ENCODE measurements around the gene SP100.
"Not testable (repeated sequence)": the region's sequence is repeated elsewhere in the genome, so short reads cannot be mapped to it uniquely, and the experiment has no call there.

Gene SP100

GRCh38 chr2:230416061-230416721, at the start of gene SP100:
SP100 (plus strand) TSS chr2:230416201; CDS start chr2:230416297, 96 bp downstream.
- H3K9ac ChIP-seq (ENCODE audit: low read length): peak within 1 kb of the TSS; percentile 79
- H3K9me3 ChIP-seq (ENCODE audit: control insufficient read depth, low read length): no peaks in the 10 kb centered on the region
- no peaks in the 10 kb centered on the region for H3K27me3 ChIP-seq (ENCODE audit: control insufficient read depth, insufficient read depth, low read length)
- peaks cover 34% of the 10 kb centered on the region for H3K4me1 ChIP-seq (ENCODE audit: control insufficient read depth, insufficient read depth, low read length)
- H3K36me3 ChIP-seq (ENCODE audit: control insufficient read depth, insufficient read depth, low read length): no peaks in the 10 kb centered on the region
- H3K4me3 ChIP-seq (ENCODE audit: low read length): peak within 1 kb of the TSS; percentile 56

DNA sequence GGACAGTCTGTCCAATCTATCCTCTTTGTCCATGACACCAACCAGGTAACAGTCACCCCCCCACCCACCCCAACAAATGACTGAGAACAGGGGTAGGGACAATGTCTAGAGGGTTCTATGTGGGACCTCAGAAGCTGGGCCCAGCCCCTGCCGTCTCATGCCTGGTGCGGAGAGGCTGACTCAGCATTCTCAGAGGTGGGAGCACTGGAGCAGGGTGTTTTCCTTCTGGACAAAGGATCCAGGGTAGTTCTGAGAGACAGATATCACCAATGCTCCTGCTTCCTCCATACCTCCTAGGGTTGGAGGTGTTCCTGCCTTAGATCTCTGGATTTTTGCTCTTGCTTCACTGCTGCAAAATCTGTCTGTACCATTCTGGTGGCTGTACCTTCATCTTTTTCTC, 33.9 kb upstream of the SP100 start:
- Histone ChIP-seq H3K36me3 (ENCODE audit: control insufficient read depth, insufficient read depth, low read length) (peaks cover 3% of the 10 kb centered on the region), H3K9ac (ENCODE audit: low read length) (no peak overlapping the region), H3K27me3 (ENCODE audit: control insufficient read depth, insufficient read depth, low read length) (no peaks in the 10 kb centered on the region), H3K4me3 (ENCODE audit: low read length) (no peak overlapping the region), H3K4me1 (ENCODE audit: control insufficient read depth, insufficient read depth, low read length) (no peaks in the 10 kb centered on the region), H3K9me3 (ENCODE audit: control insufficient read depth, low read length) (no peaks in the 10 kb centered on the region)

GRCh38 chr2:230383453-230383852, 32.5 kb upstream of the SP100 start:
- Histone ChIP-seq H3K4me3 (ENCODE audit: low read length) (no peak overlapping the region), H3K9ac (ENCODE audit: low read length) (no peak overlapping the region), H3K27me3 (ENCODE audit: control insufficient read depth, insufficient read depth, low read length) (no peaks in the 10 kb centered on the region), H3K4me1 (ENCODE audit: control insufficient read depth, insufficient read depth, low read length) (no peaks in the 10 kb centered on the region), H3K36me3 (ENCODE audit: control insufficient read depth, insufficient read depth, low read length) (peaks cover 3% of the 10 kb centered on the region), H3K9me3 (ENCODE audit: control insufficient read depth, low read length) (no peaks in the 10 kb centered on the region)

DNA sequence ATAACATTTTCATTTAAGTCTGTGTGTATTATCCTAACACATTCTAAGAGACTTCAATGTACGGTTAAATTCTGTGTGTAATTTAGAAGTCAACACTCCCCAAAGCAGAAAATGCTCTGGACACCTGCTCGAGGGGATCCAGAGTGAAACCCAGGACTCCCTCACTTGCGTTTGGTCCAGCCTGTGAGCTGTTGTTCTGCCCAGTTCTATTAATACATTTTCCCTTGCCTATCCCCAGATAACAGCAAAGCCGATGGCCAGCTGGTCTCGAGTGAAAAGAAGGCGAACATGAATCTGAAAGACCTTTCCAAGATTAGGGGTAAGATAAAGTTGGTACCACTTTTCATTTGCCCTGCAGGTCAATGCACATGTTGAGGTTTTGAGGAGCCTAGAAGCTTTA, 31.0 kb upstream of the SP100 start:
- Histone ChIP-seq H3K4me1 (ENCODE audit: control insufficient read depth, insufficient read depth, low read length) (no peaks in the 10 kb centered on the region), H3K4me3 (ENCODE audit: low read length) (no peak overlapping the region), H3K9ac (ENCODE audit: low read length) (no peak overlapping the region), H3K27me3 (ENCODE audit: control insufficient read depth, insufficient read depth, low read length) (no peaks in the 10 kb centered on the region), H3K9me3 (ENCODE audit: control insufficient read depth, low read length) (no peaks in the 10 kb centered on the region), H3K36me3 (ENCODE audit: control insufficient read depth, insufficient read depth, low read length) (peaks cover 3% of the 10 kb centered on the region)

- Histone ChIP-seq H3K36me3 (ENCODE audit: control insufficient read depth, insufficient read depth, low read length) (no peaks in the 10 kb centered on the region), H3K4me1 (ENCODE audit: control insufficient read depth, insufficient read depth, low read length) (no peaks in the 10 kb centered on the region), H3K9ac (ENCODE audit: low read length) (no peak overlapping the region), H3K27me3 (ENCODE audit: control insufficient read depth, insufficient read depth, low read length) (no peaks in the 10 kb centered on the region), H3K9me3 (ENCODE audit: control insufficient read depth, low read length) (no peaks in the 10 kb centered on the region), H3K4me3 (ENCODE audit: low read length) (no peak overlapping the region)
Observed at GRCh38 chr2:230394301-230394700, 21.7 kb upstream of the SP100 start.

DNA sequence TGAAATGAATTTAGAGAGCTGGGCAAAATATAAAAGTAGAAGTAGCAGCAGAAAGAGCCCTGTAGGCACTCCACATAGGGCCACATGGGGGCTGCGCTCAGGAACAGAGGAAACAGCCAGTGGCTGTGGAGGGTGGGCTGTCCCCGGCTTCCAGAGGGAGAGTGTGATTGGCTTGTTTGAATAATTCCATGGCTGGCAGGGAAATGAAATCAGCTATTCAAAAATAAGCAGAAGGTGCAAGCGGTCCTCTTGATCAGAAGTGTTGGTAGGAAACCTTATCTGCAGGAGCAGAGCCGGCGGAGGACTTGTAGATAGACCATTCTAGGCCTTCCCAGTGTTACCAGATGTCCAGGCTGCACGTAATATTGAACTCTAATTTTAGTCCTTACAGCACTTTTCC, 17.3 kb upstream of the SP100 start:
- not testable (repeated sequence) for H3K9me3 ChIP-seq (ENCODE audit: control insufficient read depth, low read length); H3K4me3 ChIP-seq (ENCODE audit: low read length); H3K27me3 ChIP-seq (ENCODE audit: control insufficient read depth, insufficient read depth, low read length); H3K9ac ChIP-seq (ENCODE audit: low read length); H3K4me1 ChIP-seq (ENCODE audit: control insufficient read depth, insufficient read depth, low read length); H3K36me3 ChIP-seq (ENCODE audit: control insufficient read depth, insufficient read depth, low read length)

DNA sequence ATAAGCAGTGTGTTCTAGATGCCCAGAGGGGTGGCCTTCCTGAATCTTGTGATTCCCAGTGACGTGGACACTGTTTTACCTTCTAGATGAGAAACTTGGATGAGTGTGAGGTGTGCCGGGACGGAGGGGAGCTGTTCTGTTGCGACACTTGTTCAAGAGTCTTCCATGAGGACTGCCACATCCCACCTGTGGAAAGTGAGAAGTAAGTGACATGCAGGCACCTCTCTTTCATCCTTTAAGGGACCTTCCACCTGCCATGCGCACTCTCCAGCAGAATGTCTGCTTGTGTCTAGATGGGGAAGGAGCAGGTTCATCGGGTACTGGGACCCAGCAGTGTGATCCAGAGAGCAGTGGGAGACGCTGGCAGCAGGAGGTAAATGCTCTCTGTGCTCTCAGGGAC, 16.0 kb upstream of the SP100 start:
- no peaks in the 10 kb centered on the region for H3K36me3 ChIP-seq (ENCODE audit: control insufficient read depth, insufficient read depth, low read length)
- H3K9me3 ChIP-seq (ENCODE audit: control insufficient read depth, low read length): no peaks in the 10 kb centered on the region
- no peak overlapping the region for H3K9ac ChIP-seq (ENCODE audit: low read length)
- no peak overlapping the region for H3K4me3 ChIP-seq (ENCODE audit: low read length)
- H3K27me3 ChIP-seq (ENCODE audit: control insufficient read depth, insufficient read depth, low read length): no peaks in the 10 kb centered on the region
- H3K4me1 ChIP-seq (ENCODE audit: control insufficient read depth, insufficient read depth, low read length): no peaks in the 10 kb centered on the region

DNA sequence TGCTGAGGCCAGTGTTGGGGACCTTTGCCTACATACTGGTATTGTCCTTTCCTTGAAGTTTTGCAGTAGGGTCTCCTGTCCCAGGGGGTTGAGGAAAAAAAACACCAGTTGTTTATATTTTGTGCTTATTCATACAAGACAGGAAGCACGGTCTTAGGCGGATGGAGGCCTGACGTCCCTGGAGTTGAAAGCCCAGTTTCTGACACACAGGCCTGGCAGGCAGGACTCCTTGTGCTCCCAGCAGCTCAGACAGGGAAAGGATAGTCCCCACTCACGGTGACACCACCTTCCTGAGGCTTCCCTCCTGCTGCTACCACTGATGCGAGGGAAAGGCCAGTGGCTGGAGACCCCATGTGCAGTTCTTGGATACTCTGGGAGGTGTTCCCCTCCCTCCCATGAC, 15.5 kb upstream of the SP100 start:
- H3K9ac ChIP-seq (ENCODE audit: low read length): no peak overlapping the region
- no peaks in the 10 kb centered on the region for H3K4me1 ChIP-seq (ENCODE audit: control insufficient read depth, insufficient read depth, low read length)
- H3K36me3 ChIP-seq (ENCODE audit: control insufficient read depth, insufficient read depth, low read length): no peaks in the 10 kb centered on the region
- H3K27me3 ChIP-seq (ENCODE audit: control insufficient read depth, insufficient read depth, low read length): no peaks in the 10 kb centered on the region
- H3K4me3 ChIP-seq (ENCODE audit: low read length): no peak overlapping the region
- H3K9me3 ChIP-seq (ENCODE audit: control insufficient read depth, low read length): no peaks in the 10 kb centered on the region

DNA sequence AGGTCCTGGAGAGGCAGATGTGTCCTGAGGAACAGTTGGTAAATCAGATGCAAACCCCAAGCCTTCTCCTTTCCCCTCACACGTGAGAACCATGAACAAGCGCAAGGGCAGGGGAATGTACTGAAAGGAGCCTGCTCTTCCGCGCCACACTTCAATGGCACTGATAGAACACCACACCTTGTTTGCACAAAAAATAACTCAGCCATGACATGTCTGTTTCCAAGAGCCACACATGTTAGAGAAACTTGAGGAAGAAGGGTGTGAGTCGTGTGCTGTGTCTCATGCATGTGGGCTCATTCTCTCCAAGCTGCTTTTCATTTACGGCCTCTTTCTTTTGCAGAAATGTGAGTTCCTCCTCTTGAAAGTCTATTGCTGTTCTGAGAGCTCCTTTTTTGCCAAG, 15.0 kb upstream of the SP100 start:
- H3K36me3 ChIP-seq (ENCODE audit: control insufficient read depth, insufficient read depth, low read length); H3K27me3 ChIP-seq (ENCODE audit: control insufficient read depth, insufficient read depth, low read length); H3K4me3 ChIP-seq (ENCODE audit: low read length); H3K4me1 ChIP-seq (ENCODE audit: control insufficient read depth, insufficient read depth, low read length); H3K9ac ChIP-seq (ENCODE audit: low read length); H3K9me3 ChIP-seq (ENCODE audit: control insufficient read depth, low read length): not testable (repeated sequence)

DNA sequence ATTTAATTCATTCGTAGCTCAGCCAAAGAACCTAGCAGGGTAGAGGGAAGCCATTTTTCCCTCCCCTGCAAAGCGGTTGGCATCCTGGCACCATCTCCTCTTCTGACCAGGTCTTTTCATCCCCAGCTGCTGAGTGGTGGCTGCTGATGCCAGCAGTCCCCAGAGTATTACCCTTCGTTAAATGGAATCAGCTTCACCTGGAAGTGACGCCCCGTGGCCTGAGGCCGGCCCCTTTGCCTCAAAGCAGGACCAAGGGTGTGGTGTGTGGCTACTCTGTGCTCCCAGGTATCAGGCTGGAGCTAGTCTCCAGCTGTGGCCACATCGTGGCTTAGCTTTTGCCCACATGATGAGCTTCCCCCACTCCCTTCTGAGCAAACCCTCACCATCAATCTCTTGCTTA, 12.3 kb upstream of the SP100 start:
- Histone ChIP-seq H3K27me3 (ENCODE audit: control insufficient read depth, insufficient read depth, low read length) (no peaks in the 10 kb centered on the region), H3K36me3 (ENCODE audit: control insufficient read depth, insufficient read depth, low read length) (no peaks in the 10 kb centered on the region), H3K9ac (ENCODE audit: low read length) (no peak overlapping the region), H3K4me3 (ENCODE audit: low read length) (no peak overlapping the region), H3K9me3 (ENCODE audit: control insufficient read depth, low read length) (no peaks in the 10 kb centered on the region), H3K4me1 (ENCODE audit: control insufficient read depth, insufficient read depth, low read length) (no peaks in the 10 kb centered on the region)

- no peak overlapping the region for H3K4me3 ChIP-seq (ENCODE audit: low read length)
- H3K4me1 ChIP-seq (ENCODE audit: control insufficient read depth, insufficient read depth, low read length): peaks cover under 1% of the 10 kb centered on the region
- no peak overlapping the region for H3K9ac ChIP-seq (ENCODE audit: low read length)
- no peaks in the 10 kb centered on the region for H3K36me3 ChIP-seq (ENCODE audit: control insufficient read depth, insufficient read depth, low read length)
- H3K27me3 ChIP-seq (ENCODE audit: control insufficient read depth, insufficient read depth, low read length): no peaks in the 10 kb centered on the region
- no peaks in the 10 kb centered on the region for H3K9me3 ChIP-seq (ENCODE audit: control insufficient read depth, low read length)
Observed at GRCh38 chr2:230405824-230406223, 10.2 kb upstream of the SP100 start.

GRCh38 chr2:230408244-230408842, 7.7 kb upstream of the SP100 start:
- Histone ChIP-seq H3K27me3 (ENCODE audit: control insufficient read depth, insufficient read depth, low read length) (no peaks in the 10 kb centered on the region), H3K4me3 (ENCODE audit: low read length) (no peak overlapping the region), H3K9me3 (ENCODE audit: control insufficient read depth, low read length) (no peaks in the 10 kb centered on the region), H3K9ac (ENCODE audit: low read length) (no peak overlapping the region), H3K4me1 (ENCODE audit: control insufficient read depth, insufficient read depth, low read length) (peaks cover 15% of the 10 kb centered on the region), H3K36me3 (ENCODE audit: control insufficient read depth, insufficient read depth, low read length) (no peaks in the 10 kb centered on the region)

DNA sequence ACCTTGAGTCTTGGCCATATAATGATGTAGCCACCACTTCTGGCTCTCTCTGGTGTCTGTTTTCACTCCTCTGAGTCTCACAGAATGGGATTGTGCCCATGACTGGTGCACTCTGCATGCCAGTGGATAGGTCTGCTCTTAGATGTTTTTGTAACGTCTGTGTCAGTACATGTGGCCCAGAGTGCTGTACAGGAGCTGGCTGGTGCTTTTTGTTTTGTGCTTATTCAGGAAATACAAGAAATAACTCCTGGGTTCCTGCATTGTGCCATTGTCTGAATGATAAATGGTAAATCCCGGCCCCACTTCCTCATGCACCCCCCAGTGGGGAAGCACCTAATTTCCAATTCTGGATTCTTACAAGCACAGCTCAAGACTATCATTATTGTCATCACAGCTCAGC, 6.7 kb upstream of the SP100 start:
- H3K36me3 ChIP-seq (ENCODE audit: control insufficient read depth, insufficient read depth, low read length); H3K4me3 ChIP-seq (ENCODE audit: low read length); H3K9ac ChIP-seq (ENCODE audit: low read length); H3K9me3 ChIP-seq (ENCODE audit: control insufficient read depth, low read length); H3K27me3 ChIP-seq (ENCODE audit: control insufficient read depth, insufficient read depth, low read length): not testable (repeated sequence)
- peaks cover 15% of the 10 kb centered on the region for H3K4me1 ChIP-seq (ENCODE audit: control insufficient read depth, insufficient read depth, low read length)

All from mucosa of stomach (tissue), 1 donor.